ENCODE results near the gene TSPAN15.

GRCh38 chr10:69473304-69473990 lies 22.2 kb downstream of the TSPAN15 start:
- TF ChIP-seq POLR2A (IDR thresholded peaks at IDR 0.05) = no peak
- TF ChIP-seq, protein P1, sequence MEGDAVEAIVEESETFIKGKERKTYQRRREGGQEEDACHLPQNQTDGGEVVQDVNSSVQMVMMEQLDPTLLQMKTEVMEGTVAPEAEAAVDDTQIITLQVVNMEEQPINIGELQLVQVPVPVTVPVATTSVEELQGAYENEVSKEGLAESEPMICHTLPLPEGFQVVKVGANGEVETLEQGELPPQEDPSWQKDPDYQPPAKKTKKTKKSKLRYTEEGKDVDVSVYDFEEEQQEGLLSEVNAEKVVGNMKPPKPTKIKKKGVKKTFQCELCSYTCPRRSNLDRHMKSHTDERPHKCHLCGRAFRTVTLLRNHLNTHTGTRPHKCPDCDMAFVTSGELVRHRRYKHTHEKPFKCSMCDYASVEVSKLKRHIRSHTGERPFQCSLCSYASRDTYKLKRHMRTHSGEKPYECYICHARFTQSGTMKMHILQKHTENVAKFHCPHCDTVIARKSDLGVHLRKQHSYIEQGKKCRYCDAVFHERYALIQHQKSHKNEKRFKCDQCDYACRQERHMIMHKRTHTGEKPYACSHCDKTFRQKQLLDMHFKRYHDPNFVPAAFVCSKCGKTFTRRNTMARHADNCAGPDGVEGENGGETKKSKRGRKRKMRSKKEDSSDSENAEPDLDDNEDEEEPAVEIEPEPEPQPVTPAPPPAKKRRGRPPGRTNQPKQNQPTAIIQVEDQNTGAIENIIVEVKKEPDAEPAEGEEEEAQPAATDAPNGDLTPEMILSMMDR (IDR thresholded peaks at IDR 0.05) = no peak
